ACC112 (cell line): ENCODE results near the gene C1orf226.
"Not testable (repeated sequence)": the region's sequence is repeated elsewhere in the genome, so short reads cannot be mapped to it uniquely, and the experiment has no call there.

Source experiments
- H2AFZ ChIP-seq: fragments of 200-600 bp; sonication (generic); one replicate; pipeline ENCODE4 v1.6.0; 2017; ENCODE audit warnings: antibody characterized with exemption, low read length; ENCODE audit not compliant: unreplicated experiment
- H3K27ac ChIP-seq: fragments of 200-600 bp; sonication (generic); 2 replicates; pipeline ENCODE4 v1.5.1; 2014; ENCODE audit warnings: low read depth, mild to moderate bottlenecking, antibody characterized with exemption, low read length, moderate library complexity
- H3K27me3 ChIP-seq: fragments of 200-600 bp; sonication (generic); 2 replicates; pipeline ENCODE4 v1.6.1; 2014; ENCODE audit warnings: mild to moderate bottlenecking, antibody characterized with exemption, low read length, moderate library complexity, mixed read lengths; ENCODE audit not compliant: insufficient read depth
- H3K36me3 ChIP-seq: fragments of 200-600 bp; sonication (generic); 2 replicates; pipeline ENCODE4 v1.6.1; 2016; ENCODE audit warnings: mild to moderate bottlenecking, antibody characterized with exemption, low read length, moderate library complexity, mixed read lengths; ENCODE audit not compliant: insufficient read depth
- H3K4me1 ChIP-seq: fragments of 200-600 bp; sonication (generic); one replicate; pipeline ENCODE4 v1.6.1; 2016; ENCODE audit warnings: low read length, mixed read lengths; ENCODE audit not compliant: insufficient read depth, unreplicated experiment, control insufficient read depth
- H3K4me3 ChIP-seq: fragments of 200-600 bp; sonication (generic); 2 replicates; pipeline ENCODE4 v1.5.1; 2014; ENCODE audit warnings: mild to moderate bottlenecking, low read depth, low read length
- H3K79me2 ChIP-seq: fragments of 200-600 bp; sonication (generic); one replicate; pipeline ENCODE4 v1.6.0; 2016; ENCODE audit warnings: low read length; ENCODE audit not compliant: control insufficient read depth, unreplicated experiment, insufficient read depth

Gene C1orf226

DNA sequence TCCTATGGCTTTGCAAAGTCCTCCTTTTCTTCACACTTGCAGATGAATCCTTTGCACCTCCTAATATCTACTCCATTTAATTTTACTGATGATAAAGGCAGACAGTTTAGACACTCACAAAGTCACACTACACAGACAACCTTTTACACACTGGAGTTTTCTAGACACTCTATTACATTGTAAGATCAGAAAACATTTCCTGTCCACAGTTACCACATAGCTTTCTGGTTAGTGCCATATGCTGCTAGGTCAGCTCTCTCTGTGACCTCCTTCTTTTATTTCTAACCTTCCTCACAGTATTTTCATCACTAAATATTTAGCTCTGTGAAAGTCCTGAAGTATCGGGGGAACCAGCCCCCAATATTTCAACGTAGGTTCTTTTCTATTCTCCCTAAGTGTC lies 25.3 kb downstream of the C1orf226 start:
- Histone ChIP-seq H3K4me1 (peaks cover 31% of the 10 kb centered on the region), H3K27ac (no peak overlapping the region), H2AFZ (no peak overlapping the region), H3K79me2 (no peaks in the 10 kb centered on the region), H3K36me3 (no peaks in the 10 kb centered on the region), H3K27me3 (no peaks in the 10 kb centered on the region), H3K4me3 (no peak overlapping the region)

DNA sequence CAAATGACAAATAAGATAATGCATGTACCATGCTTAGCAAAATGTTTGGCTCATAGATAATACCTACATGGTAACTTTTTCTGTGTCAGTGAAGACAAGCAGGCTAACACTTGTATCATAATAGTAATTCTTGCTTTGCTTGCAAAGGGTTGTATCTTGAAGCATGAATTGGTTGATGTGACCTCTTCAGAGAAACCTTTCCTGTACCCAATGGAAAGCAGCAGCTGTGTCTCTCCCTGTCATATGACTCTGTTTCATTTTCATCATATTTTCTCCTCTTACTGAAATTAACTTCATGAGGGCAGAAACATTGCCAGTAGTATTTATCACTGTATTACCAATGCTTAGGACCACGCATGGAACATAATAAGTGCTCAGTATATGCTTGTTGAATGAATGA lies 26.0 kb downstream of the C1orf226 start:
- Histone ChIP-seq H3K36me3 (no peaks in the 10 kb centered on the region), H3K27ac (no peak overlapping the region), H3K4me3 (no peak overlapping the region), H2AFZ (peak overlapping the region; percentile 39), H3K4me1 (peaks cover 31% of the 10 kb centered on the region), H3K27me3 (no peaks in the 10 kb centered on the region), H3K79me2 (no peaks in the 10 kb centered on the region)

DNA sequence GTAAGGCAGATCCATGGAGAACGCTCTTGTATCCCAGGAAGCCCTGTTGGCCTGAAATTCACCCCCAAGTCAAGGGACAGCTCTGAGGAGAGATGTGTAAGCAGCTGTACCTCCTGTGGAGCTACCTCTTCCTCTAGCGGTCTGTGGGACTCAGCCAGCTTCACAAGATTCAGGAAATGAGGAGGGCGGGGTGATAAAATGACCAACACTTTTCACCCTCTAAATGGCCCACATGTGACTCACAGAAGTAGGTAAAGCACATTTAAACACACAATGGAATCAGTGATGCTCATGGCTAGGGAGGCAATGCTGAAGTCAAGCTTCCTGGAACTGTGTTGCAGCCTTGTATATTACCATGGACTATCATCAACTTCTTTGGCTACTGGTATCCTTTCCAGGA lies 30.5 kb downstream of the C1orf226 start, which contains the start of gene SH2D1B:
Gene SH2D1B (minus strand): TSS at position 135 of the 400 bp plus-strand sequence. CDS start 120 bp downstream, at position 15.
- Histone ChIP-seq H3K79me2 (no peaks in the 10 kb centered on the region), H3K4me3 (no peak within 1 kb of the TSS), H3K27ac (no peak within 1 kb of the TSS), H3K27me3 (no peaks in the 10 kb centered on the region), H3K4me1 (peaks cover 10% of the 10 kb centered on the region), H2AFZ (peak within 1 kb of the TSS; percentile 27), H3K36me3 (no peaks in the 10 kb centered on the region)

DNA sequence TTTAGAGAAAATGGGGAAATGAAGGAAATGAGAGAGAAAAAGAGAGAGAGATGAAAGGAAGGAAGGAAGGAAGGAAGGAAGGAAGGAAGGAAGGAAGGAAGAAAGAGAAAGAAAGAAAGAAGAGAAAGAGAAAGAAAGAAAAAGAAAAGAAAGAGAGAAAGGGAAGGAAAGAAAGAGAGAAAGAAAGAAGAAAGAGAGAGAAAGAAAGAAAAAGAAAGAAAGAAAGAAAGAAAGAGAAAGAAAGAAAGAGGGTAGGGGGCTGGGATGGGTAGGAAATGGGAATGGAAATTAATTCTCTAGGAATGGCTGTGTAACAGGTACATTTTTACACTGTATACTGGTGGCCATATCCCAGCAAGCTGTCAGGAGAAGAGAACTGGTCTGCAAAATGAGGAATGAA lies 34.7 kb downstream of the C1orf226 start:
- no peaks in the 10 kb centered on the region for H3K4me1 ChIP-seq
- H3K4me3 ChIP-seq = no peak overlapping the region
- H3K27me3 ChIP-seq = no peaks in the 10 kb centered on the region
- H3K36me3 ChIP-seq = no peaks in the 10 kb centered on the region
- no peaks in the 10 kb centered on the region for H3K79me2 ChIP-seq
- no peak overlapping the region for H3K27ac ChIP-seq
- no peak overlapping the region for H2AFZ ChIP-seq

DNA sequence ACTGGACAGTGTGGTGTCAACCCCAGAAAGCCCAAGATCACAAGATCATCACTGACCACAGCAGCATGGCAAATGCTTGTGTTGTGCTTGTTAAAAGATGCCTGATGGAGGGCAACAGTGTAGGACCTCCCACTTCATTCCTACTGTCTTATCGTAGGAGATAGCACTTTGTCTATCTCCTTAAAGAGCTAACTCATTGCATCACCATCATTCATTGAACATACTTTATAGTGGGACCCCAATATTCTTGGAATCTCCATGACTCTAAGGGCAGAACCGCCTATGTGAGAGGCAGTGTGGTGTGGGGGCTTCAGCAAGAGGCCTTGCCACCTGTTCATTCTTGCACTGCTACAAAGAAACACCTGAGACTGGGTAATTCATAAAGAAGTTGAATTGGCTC lies 35.4 kb downstream of the C1orf226 start:
- Histone ChIP-seq H3K36me3 (no peaks in the 10 kb centered on the region), H3K27me3 (no peaks in the 10 kb centered on the region), H2AFZ (no peak overlapping the region), H3K79me2 (no peaks in the 10 kb centered on the region), H3K4me3 (no peak overlapping the region), H3K27ac (no peak overlapping the region), H3K4me1 (no peaks in the 10 kb centered on the region)

DNA sequence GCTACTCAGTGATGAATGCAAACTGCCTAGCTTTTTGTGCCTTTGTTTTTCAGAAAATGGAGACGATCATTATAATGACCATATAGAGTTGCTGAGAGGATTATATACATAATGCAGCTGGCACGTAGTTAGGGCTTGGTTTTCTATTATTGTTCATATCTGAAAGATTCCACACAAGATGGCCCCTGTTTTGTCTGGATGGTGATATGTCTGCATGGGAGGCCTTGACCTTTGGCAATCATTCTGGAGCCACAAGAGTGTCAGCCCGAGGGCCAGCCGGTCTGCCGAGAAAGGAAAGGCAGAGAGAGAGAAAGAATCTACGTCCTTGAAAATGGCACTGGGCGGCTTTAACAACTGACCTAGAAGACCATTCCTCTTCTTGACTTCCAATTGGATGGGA lies 36.1 kb downstream of the C1orf226 start:
- no peak overlapping the region for H3K27ac ChIP-seq
- H3K4me1 ChIP-seq = no peaks in the 10 kb centered on the region
- H3K79me2 ChIP-seq = no peaks in the 10 kb centered on the region
- H2AFZ ChIP-seq = no peak overlapping the region
- no peaks in the 10 kb centered on the region for H3K27me3 ChIP-seq
- no peaks in the 10 kb centered on the region for H3K36me3 ChIP-seq
- H3K4me3 ChIP-seq = no peak overlapping the region

DNA sequence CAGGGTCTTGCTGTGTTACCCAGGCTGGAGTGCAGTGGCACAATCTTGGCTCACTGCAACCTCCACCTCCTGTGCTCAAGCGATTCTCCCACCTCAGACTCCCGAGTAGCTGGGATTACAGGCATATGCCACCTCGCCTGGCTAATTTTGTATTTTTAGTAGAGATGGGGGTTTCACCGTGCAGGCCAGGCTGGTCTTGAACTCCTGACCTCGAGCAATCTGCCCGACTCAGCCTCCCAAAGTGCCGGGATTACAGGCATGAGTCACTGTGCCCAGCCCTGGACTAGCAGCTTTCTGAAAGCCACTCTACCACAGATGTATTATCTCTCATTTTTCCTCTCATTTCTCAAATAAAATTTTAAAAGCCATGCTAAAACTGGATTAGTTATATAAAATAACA lies 37.1 kb downstream of the C1orf226 start:
- H3K36me3 ChIP-seq, H3K27me3 ChIP-seq, H2AFZ ChIP-seq, H3K4me3 ChIP-seq, H3K27ac ChIP-seq, H3K79me2 ChIP-seq, H3K4me1 ChIP-seq: not testable (repeated sequence)

DNA sequence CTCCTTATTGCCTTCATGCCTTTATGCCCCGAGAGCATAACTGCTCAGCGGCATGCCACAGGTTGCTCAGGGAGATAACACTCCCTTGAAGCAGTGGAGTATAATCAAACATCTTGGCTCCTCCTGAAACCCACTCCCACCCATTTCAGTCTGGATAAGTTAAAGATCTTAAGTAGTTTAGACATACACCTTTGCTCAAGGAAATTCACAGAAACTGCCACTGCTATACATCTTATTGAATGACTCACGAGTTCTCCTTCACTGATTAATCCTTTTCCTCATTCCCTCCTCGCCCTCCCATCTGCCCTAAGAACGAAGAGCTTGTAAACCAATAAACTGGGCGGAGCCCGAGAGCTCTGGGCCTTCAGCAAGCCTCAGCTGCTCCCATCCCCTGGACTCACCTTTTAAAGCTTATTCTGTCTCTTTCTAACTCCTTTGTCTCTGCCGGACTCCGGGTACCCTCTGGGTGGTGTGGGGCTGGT lies 38.0 kb downstream of the C1orf226 start:
- not testable (repeated sequence) for H2AFZ ChIP-seq, H3K4me1 ChIP-seq, H3K27ac ChIP-seq, H3K79me2 ChIP-seq, H3K4me3 ChIP-seq, H3K27me3 ChIP-seq, H3K36me3 ChIP-seq

DNA sequence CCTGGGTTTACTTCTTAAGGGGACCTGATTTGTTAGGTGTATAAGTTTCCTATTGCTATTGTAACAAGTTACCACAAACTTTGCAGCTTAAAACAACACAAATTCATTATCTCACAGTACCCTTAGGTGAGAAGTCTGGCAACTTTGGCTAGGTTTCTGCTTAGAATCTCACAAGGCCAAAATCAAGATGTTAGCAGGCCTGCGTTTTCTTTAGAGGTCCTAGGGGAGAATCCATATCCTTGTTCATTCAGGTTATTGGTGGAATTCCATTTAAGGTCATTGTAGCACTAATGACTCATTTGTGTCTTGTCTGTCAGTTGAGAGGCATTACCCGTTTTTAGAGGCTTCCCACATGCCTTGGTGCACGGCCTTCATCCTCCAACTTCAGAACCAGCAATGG lies 38.6 kb downstream of the C1orf226 start:
- Histone ChIP-seq H3K4me1 (no peaks in the 10 kb centered on the region), H2AFZ (no peak overlapping the region)

DNA sequence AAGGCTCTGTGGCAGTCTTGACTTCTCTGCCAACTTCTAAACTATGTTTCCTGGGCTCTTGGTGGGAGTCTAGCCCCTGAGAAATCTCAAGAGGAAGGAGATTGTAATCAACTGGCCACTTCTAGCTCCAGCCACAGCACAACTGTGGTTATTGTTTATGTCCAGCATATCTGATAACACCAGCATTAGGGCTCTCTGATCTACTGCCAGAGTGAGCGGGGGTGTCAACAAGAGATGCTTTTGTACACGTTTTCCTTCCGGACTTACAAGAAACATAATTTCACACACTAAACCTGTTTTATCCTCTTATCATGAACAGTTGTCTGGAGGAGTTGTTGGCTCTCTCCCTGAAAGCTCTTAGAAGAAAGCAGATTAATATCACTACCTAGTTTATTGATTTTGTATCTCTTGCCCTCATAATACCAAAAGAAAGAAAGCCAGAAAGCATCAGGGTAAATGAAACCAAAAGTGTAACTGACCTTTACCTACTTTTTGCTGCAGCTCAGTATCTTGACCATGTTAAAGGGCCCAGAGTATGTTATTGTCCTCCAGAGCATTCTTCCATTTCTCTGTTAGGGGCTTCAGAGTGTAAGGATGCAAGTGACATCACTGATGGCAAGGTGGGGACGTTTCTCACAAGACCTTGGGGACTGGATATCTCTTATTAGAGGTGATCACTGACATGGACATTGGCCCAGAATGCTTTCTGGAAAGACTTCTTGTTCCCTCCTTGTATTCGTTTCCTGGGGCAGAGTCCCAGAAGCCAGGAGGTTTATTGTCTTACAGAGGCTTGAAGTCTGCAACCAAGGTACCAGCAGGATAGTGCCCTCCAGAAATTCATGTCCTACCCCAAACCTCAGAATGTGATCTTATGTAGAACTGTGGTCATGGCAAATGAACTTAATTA lies 40.0 kb downstream of the C1orf226 start:
- H3K27me3 ChIP-seq = no peaks in the 10 kb centered on the region
- no peaks in the 10 kb centered on the region for H3K4me1 ChIP-seq
- no peaks in the 10 kb centered on the region for H3K79me2 ChIP-seq
- H3K36me3 ChIP-seq = no peaks in the 10 kb centered on the region
- no peak overlapping the region for H3K4me3 ChIP-seq
- no peak overlapping the region for H2AFZ ChIP-seq
- no peak overlapping the region for H3K27ac ChIP-seq

More for the DNA sequence above, 38.6 kb downstream of the C1orf226 start:
- Histone ChIP-seq H3K27me3 (no peaks in the 10 kb centered on the region), H3K4me3 (no peak overlapping the region), H3K27ac (no peak overlapping the region), H3K36me3 (no peaks in the 10 kb centered on the region), H3K79me2 (no peaks in the 10 kb centered on the region)
